Prostate gland (tissue), 2 donors: ENCODE results near the gene KATNAL2.

Experiments
- CTCF ChIP-seq, 4 experiments: fragments of 200-600 bp in 2 of 4; fragments of 450-650 bp in 2 of 4; sonication (generic) in 2 of 4; IDR thresholded peaks; 1 replicate in 3 of 4; 2 replicates in 1 of 4; pipeline ENCODE4 v1.5.1; 2016 to 2019; ENCODE audit warnings: antibody characterized with exemption in 4 of 4, mild to moderate bottlenecking in 2 of 4, moderate library complexity in 2 of 4
- POLR2A ChIP-seq: fragments of 450-650 bp; IDR thresholded peaks from one replicate; pipeline ENCODE4 v1.6.1; 2016; ENCODE audit warnings: antibody characterized with exemption, mild to moderate bottlenecking

GRCh38 chr18:47146206-47146605, 228.8 kb downstream of the KATNAL2 start:
- TF ChIP-seq CTCF (IDR thresholded peaks at IDR 0.05) (no peak), POLR2A (no peak)
